Body of pancreas (tissue), 4 donors: ENCODE data around the gene SOX8. TPM values are rescaled to one million over a fixed set of nuclear protein-coding genes. Genes with fewer than 3 reads are reported as not detected.

Experiments
- ATAC-seq: fragments of 150-250 bp; one replicate; pipeline ENCODE4 v1.9.1; 2016
- DNase-seq, 4 donors: peaks; one replicate each; pipeline ENCODE4 v3.0.0-alpha.2; 2019
- H3K27ac ChIP-seq, 4 donors: fragments of 200-600 bp; sonication (generic); 1 replicate in 3 of 4; 2 replicates in 1 of 4; pipeline versions ENCODE4 v1.5.1 to v1.6.1; 2016 to 2019; ENCODE audit warnings: mild to moderate bottlenecking in 1 of 4, mixed read lengths in 1 of 4, moderate library complexity in 1 of 4
- H3K27me3 ChIP-seq, 2 donors: fragments of 200-600 bp; sonication (generic); one replicate each; pipeline ENCODE4 v1.6.0; 2016; ENCODE audit warnings: mild to moderate bottlenecking in 1 of 2
- H3K36me3 ChIP-seq, 2 donors: fragments of 200-600 bp; sonication (generic); replicated peaks in 1 of 2; 2 replicates each; pipeline ENCODE4 v1.5.1; 2016; ENCODE audit warnings: low read depth in 2 of 2; ENCODE audit not compliant: insufficient read depth in 1 of 2
- H3K4me1 ChIP-seq: fragments of 200-600 bp; sonication (generic); one replicate; pipeline ENCODE4 v1.6.0; 2016
- H3K4me3 ChIP-seq, 2 donors: fragments of 200-600 bp; sonication (generic); 1 replicate in 1 of 2; 2 replicates in 1 of 2; pipeline ENCODE4 v1.5.1; 2016 to 2019
- H3K9me3 ChIP-seq, 3 donors: fragments of 200-600 bp; sonication (generic); 1 replicate in 2 of 3; 2 replicates in 1 of 3; pipeline ENCODE4 v1.5.1; 2016
- POLR2A ChIP-seq, 3 donors: fragments of 450-650 bp; IDR thresholded peaks; one replicate each; pipeline ENCODE4 v1.6.1; 2016; ENCODE audit warnings: antibody characterized with exemption in 3 of 3, mild to moderate bottlenecking in 2 of 3
- WGBS, 2 donors: methylation state at CpG; one replicate each; pipeline ENCODE4 v1.1.5; 2017; 5-methylcytosine and 5-hydroxymethylcytosine counted together
- intact Hi-C: fragments of 100-400 bp; cut with DNase I; formaldehyde crosslinking; loops from one replicate; pipeline ENCODE4 v1.15.1; 2023
- total RNA-seq, 2 donors: library from RNA; depleted of rRNA; stranded (reverse); fragments of >200 nt; gene quantifications; one replicate each; pipeline ENCODE4 v1.1.0, GENCODE V29; 2016
- TF ChIP-seq, protein P1 (sequence below), 7 experiments: fragments of 450-650 bp in 4 of 7; fragments of 200-600 bp in 3 of 7; sonication (generic) in 3 of 7; IDR thresholded peaks; one replicate each; pipeline ENCODE4 v1.5.1; 2016 to 2019; ENCODE audit warnings: antibody characterized with exemption in 7 of 7

Gene SOX8
- total RNA-seq, 2 donors from 2014 or later, result 2.6 to 3.3 TPM

DNA sequence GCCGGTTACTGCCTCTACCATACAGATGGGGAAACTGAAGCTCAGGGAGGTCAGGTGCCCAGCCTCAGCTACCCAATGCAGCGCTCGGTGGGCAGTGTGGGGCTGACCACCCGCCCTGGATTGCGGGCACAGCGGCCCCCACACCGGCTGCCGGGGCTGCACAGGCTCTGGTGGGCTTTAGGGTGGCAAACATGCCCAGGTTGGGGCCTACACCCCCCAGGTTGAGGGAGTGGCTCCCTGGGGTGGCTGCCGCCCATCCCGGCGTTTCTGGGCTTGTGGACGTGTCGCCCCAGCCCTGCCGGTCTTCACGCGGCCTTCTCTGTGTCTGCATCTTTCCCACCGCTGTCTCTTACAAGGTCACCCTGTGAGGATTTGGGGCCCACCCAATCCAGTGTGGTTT is 50.1 kb downstream of the SOX8 start:
- Histone ChIP-seq H3K4me1 (peaks cover 9% of the 10 kb centered on the region), H3K27ac (no peak overlapping the region), H3K36me3 (no peaks in the 10 kb centered on the region), H3K9me3 (no peaks in the 10 kb centered on the region), H3K4me3 (no peak overlapping the region), H3K27me3 (no peaks in the 10 kb centered on the region)
- TF ChIP-seq, protein P1, sequence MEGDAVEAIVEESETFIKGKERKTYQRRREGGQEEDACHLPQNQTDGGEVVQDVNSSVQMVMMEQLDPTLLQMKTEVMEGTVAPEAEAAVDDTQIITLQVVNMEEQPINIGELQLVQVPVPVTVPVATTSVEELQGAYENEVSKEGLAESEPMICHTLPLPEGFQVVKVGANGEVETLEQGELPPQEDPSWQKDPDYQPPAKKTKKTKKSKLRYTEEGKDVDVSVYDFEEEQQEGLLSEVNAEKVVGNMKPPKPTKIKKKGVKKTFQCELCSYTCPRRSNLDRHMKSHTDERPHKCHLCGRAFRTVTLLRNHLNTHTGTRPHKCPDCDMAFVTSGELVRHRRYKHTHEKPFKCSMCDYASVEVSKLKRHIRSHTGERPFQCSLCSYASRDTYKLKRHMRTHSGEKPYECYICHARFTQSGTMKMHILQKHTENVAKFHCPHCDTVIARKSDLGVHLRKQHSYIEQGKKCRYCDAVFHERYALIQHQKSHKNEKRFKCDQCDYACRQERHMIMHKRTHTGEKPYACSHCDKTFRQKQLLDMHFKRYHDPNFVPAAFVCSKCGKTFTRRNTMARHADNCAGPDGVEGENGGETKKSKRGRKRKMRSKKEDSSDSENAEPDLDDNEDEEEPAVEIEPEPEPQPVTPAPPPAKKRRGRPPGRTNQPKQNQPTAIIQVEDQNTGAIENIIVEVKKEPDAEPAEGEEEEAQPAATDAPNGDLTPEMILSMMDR (IDR thresholded peaks at IDR 0.05), result no peak
- no peak for TF ChIP-seq POLR2A (IDR thresholded peaks at IDR 0.05)
- no peak for ATAC-seq
- no peak for DNase-seq
- WGBS, 2 donors, result 89 to 90% methylated on average over 9 to 10 of the region's 17 CpGs
- intact Hi-C loops, result no loop called here

- H3K9me3 ChIP-seq, result no peaks in the 10 kb centered on the region
- H3K36me3 ChIP-seq, result no peaks in the 10 kb centered on the region
- no peak for ATAC-seq
- no peak overlapping the region for H3K4me3 ChIP-seq
- DNase-seq, result no peak
- H3K4me1 ChIP-seq, result peaks cover 9% of the 10 kb centered on the region
- intact Hi-C loops, result no loop called here
- no peak for TF ChIP-seq POLR2A (IDR thresholded peaks at IDR 0.05)
- TF ChIP-seq, protein P1 (IDR thresholded peaks at IDR 0.05), result no peak
- 86 to 88% methylated on average over 2 of the region's 2 CpGs for WGBS, 2 donors
- no peaks in the 10 kb centered on the region for H3K27me3 ChIP-seq
- no peak overlapping the region for H3K27ac ChIP-seq
Observed at GRCh38 chr16:1032607-1033006, 51.0 kb downstream of the SOX8 start.

- no peak for ATAC-seq
- Histone ChIP-seq H3K27me3 (no peaks in the 10 kb centered on the region), H3K4me1 (peaks cover 9% of the 10 kb centered on the region), H3K4me3 (no peak overlapping the region), H3K9me3 (no peaks in the 10 kb centered on the region), H3K27ac (no peak overlapping the region), H3K36me3 (no peaks in the 10 kb centered on the region)
- intact Hi-C loops, result no loop called here
- no peak for TF ChIP-seq POLR2A (IDR thresholded peaks at IDR 0.05)
- TF ChIP-seq, protein P1 (IDR thresholded peaks at IDR 0.05), result no peak
- 95 to 97% methylated on average over 3 of the region's 3 CpGs for WGBS, 2 donors
- DNase-seq, result no peak
Observed at GRCh38 chr16:1033128-1033679, 51.6 kb downstream of the SOX8 start.

- no peaks in the 10 kb centered on the region for H3K27me3 ChIP-seq
- intact Hi-C loops, result no loop called here
Observed at GRCh38 chr16:1034230-1035065, 52.9 kb downstream of the SOX8 start.

More at GRCh38 chr16:1034230-1035065, 52.9 kb downstream of the SOX8 start:
- no peak for DNase-seq
- 59 to 65% methylated on average over 6 of the region's 6 CpGs for WGBS, 2 donors
- no peaks in the 10 kb centered on the region for H3K36me3 ChIP-seq
- peaks cover 9% of the 10 kb centered on the region for H3K4me1 ChIP-seq
- H3K4me3 ChIP-seq, result no peak overlapping the region
- TF ChIP-seq, protein P1 (IDR thresholded peaks at IDR 0.05), result no peak
- TF ChIP-seq POLR2A (IDR thresholded peaks at IDR 0.05), result no peak
- H3K27ac ChIP-seq, result no peak overlapping the region
- H3K9me3 ChIP-seq, result no peaks in the 10 kb centered on the region
- ATAC-seq, result no peak
